H1 (cell line): ENCODE data around the gene PALD1. TPM values are rescaled to one million over a fixed set of nuclear protein-coding genes. Genes with fewer than 3 reads are reported as not detected.

ENCODE experiments used
- CTCF ChIA-PET: fragments of 300-600 bp; sonication (Branson Sonifier 250); formaldehyde crosslinking; loops from one replicate; lab custom pipeline; 2021; ENCODE audit not compliant: partially characterized antibody; lab: Charles Lee
- POLR2A ChIA-PET: fragments of 300-600 bp; sonication (Branson Sonifier 250); formaldehyde crosslinking; loops from one replicate; lab custom pipeline; 2021; ENCODE audit warnings: inconsistent platforms; ENCODE audit not compliant: partially characterized antibody; lab: Charles Lee
- DNase-seq, 2 experiments: peaks; one replicate each; pipeline versions ENCODE4 v3.0.0 to v3.0.0-alpha.2; 2010 to 2022; ENCODE audit warnings: low spot score in 2 of 2, low read depth in 1 of 2, mixed read lengths in 1 of 2
- FAIRE-seq: peaks from 2 replicates; lab custom pipeline; 2011; peaks lifted over from hg19 to GRCh38; lab: Jason Lieb, UNC
- H2AFZ ChIP-seq: 2 replicates; pipeline ENCODE4 v1.8.1; 2012; ENCODE audit warnings: low read length, inconsistent platforms
- H2AK5ac ChIP-seq: 2 replicates; pipeline ENCODE4 v1.6.1; 2013; ENCODE audit warnings: low read depth, low read length
- H2BK120ac ChIP-seq: replicated peaks from 2 replicates; pipeline ENCODE3; 2013; ENCODE audit warnings: low read depth, low read length, inconsistent platforms
- H2BK12ac ChIP-seq: 2 replicates; pipeline ENCODE4 v1.6.1; 2013; ENCODE audit warnings: low read depth, low read length
- H2BK15ac ChIP-seq: 2 replicates; pipeline ENCODE4 v1.6.1; 2013; ENCODE audit warnings: low read length
- H2BK20ac ChIP-seq: 2 replicates; pipeline ENCODE4 v1.6.1; 2013; ENCODE audit warnings: low read length
- H2BK5ac ChIP-seq: 2 replicates; pipeline ENCODE4 v1.6.1; 2013; ENCODE audit warnings: low read depth, low read length
- H3K14ac ChIP-seq: 2 replicates; pipeline ENCODE4 v1.6.1; 2013; ENCODE audit warnings: inconsistent platforms; ENCODE audit not compliant: insufficient read length
- H3K18ac ChIP-seq: 2 replicates; pipeline ENCODE4 v1.6.1; 2013; ENCODE audit warnings: low read length; ENCODE audit errors: extremely low read depth
- H3K23ac ChIP-seq: 2 replicates; pipeline ENCODE4 v1.6.1; 2013; ENCODE audit warnings: inconsistent platforms; ENCODE audit not compliant: insufficient read length
- H3K23me2 ChIP-seq: 2 replicates; pipeline ENCODE4 v1.6.1; 2013; ENCODE audit warnings: low read depth, low read length
- H3K27ac ChIP-seq: 2 replicates; pipeline ENCODE4 v1.6.1; 2011; ENCODE audit warnings: low read depth, low read length, inconsistent platforms
- H3K27me3 ChIP-seq, 4 experiments: replicated peaks in 1 of 4; 1 replicate in 1 of 4; 2 replicates in 3 of 4; pipeline versions ENCODE4 v1.6.1 to v1.8.1; 2011 to 2013; ENCODE audit warnings: low read length in 3 of 4, mild to moderate bottlenecking in 3 of 4, inconsistent platforms in 2 of 4, mixed read lengths in 2 of 4, moderate library complexity in 1 of 4; ENCODE audit not compliant: control insufficient read depth in 3 of 4, insufficient read depth in 3 of 4; ENCODE audit errors: extremely low read depth in 1 of 4
- H3K36me3 ChIP-seq, 4 experiments: 2 replicates each; pipeline versions ENCODE4 v1.6.1 to v1.8.1; 2011 to 2013; ENCODE audit warnings: mild to moderate bottlenecking in 4 of 4, low read length in 3 of 4, moderate library complexity in 2 of 4, control low read depth in 1 of 4, inconsistent platforms in 1 of 4; ENCODE audit not compliant: insufficient read depth in 4 of 4, control insufficient read depth in 2 of 4
- H3K4ac ChIP-seq: replicated peaks from 2 replicates; pipeline ENCODE3; 2013; ENCODE audit warnings: low read length, low read depth, mixed read lengths, inconsistent platforms; ENCODE audit not compliant: insufficient read length
- H3K4me1 ChIP-seq, 4 experiments: replicated peaks in 1 of 4; 1 replicate in 1 of 4; 2 replicates in 3 of 4; pipeline versions ENCODE4 v1.6.1 to v1.8.1; 2011 to 2013; ENCODE audit warnings: low read length in 3 of 4, inconsistent platforms in 2 of 4, mixed read lengths in 1 of 4; ENCODE audit not compliant: insufficient read depth in 4 of 4, control insufficient read depth in 3 of 4
- H3K4me2 ChIP-seq, 2 experiments: 2 replicates each; pipeline versions ENCODE4 v1.6.1 to v1.8.1; 2011 to 2013; ENCODE audit warnings: low read depth in 2 of 2, low read length in 2 of 2, control low read depth in 1 of 2, inconsistent platforms in 1 of 2, mild to moderate bottlenecking in 1 of 2; ENCODE audit not compliant: insufficient read depth in 1 of 2
- H3K4me3 ChIP-seq, 4 experiments: fragments of 200-600, 300-600 bp in 1 of 4; sonication (generic), shearing (Covaris generic), sonication (Bioruptor Twin) in 1 of 4; 2 replicates each; pipeline versions ENCODE4 v1.5.1 to v1.8.1; 2011 to 2016; ENCODE audit warnings: low read length in 4 of 4, low read depth in 3 of 4, control low read depth in 2 of 4, inconsistent platforms in 2 of 4, mild to moderate bottlenecking in 2 of 4, mixed read lengths in 1 of 4, moderate library complexity in 1 of 4; ENCODE audit not compliant: insufficient read depth in 2 of 4; ENCODE audit errors: extremely low read depth in 1 of 4
- H3K56ac ChIP-seq: replicated peaks from 2 replicates; pipeline ENCODE3; 2013; ENCODE audit warnings: low read depth, mild to moderate bottlenecking, mixed read lengths, low read length, inconsistent platforms; ENCODE audit not compliant: insufficient read length
- H3K79me1 ChIP-seq: 2 replicates; pipeline ENCODE4 v1.6.1; 2013; ENCODE audit warnings: low read depth, low read length, control low read depth
- H3K79me2 ChIP-seq, 2 experiments: 2 replicates each; pipeline versions ENCODE4 v1.6.1 to v1.8.1; 2012 to 2013; ENCODE audit warnings: low read length in 2 of 2, mild to moderate bottlenecking in 2 of 2, inconsistent platforms in 1 of 2; ENCODE audit not compliant: insufficient read depth in 2 of 2, control insufficient read depth in 1 of 2
- H3K9ac ChIP-seq, 4 experiments: replicated peaks in 1 of 4; 1 replicate in 1 of 4; 2 replicates in 3 of 4; pipeline versions ENCODE4 v1.6.1 to v1.8.1; 2011 to 2013; ENCODE audit warnings: low read depth in 3 of 4, low read length in 3 of 4, control low read depth in 2 of 4, mild to moderate bottlenecking in 2 of 4, moderate library complexity in 2 of 4, inconsistent platforms in 1 of 4; ENCODE audit errors: extremely low read depth in 1 of 4
- H3K9me3 ChIP-seq, 2 experiments: 2 replicates each; pipeline versions ENCODE4 v1.6.1 to v1.8.1; 2012 to 2013; ENCODE audit warnings: mild to moderate bottlenecking in 2 of 2, moderate library complexity in 2 of 2, control low read depth in 1 of 2, inconsistent platforms in 1 of 2, low read depth in 1 of 2, low read length in 1 of 2, mixed read lengths in 1 of 2; ENCODE audit not compliant: insufficient read depth in 2 of 2
- H4K20me1 ChIP-seq, 2 experiments: replicated peaks in 1 of 2; 2 replicates each; pipeline versions ENCODE3 to v1.8.1; 2011 to 2013; ENCODE audit warnings: inconsistent platforms in 2 of 2, low read length in 2 of 2, mild to moderate bottlenecking in 1 of 2; ENCODE audit not compliant: insufficient read depth in 2 of 2, control insufficient read depth in 1 of 2
- H4K5ac ChIP-seq: 2 replicates; pipeline ENCODE4 v1.6.1; 2013; ENCODE audit warnings: low read length, low read depth, mixed read lengths, inconsistent platforms; ENCODE audit not compliant: insufficient read length
- H4K8ac ChIP-seq: 2 replicates; pipeline ENCODE4 v1.8.0; 2013; ENCODE audit warnings: mild to moderate bottlenecking, moderate library complexity, low read length, inconsistent platforms; ENCODE audit not compliant: insufficient read depth; ENCODE audit errors: extremely low read depth
- H4K91ac ChIP-seq: replicated peaks from 2 replicates; pipeline ENCODE3; 2013; ENCODE audit warnings: low read length, mixed read lengths, inconsistent platforms; ENCODE audit not compliant: insufficient read length
- GTF2F1 ChIP-seq: IDR thresholded peaks from 2 replicates; pipeline ENCODE4 v1.6.1; 2012; ENCODE audit warnings: low read depth, low read length, improper control_type of control experiment, borderline replicate concordance
- JUND ChIP-seq: IDR thresholded peaks from 2 replicates; pipeline ENCODE4 v1.6.1; 2011; ENCODE audit warnings: mild to moderate bottlenecking, improper control_type of control experiment, low read length
- KDM4A ChIP-seq: IDR thresholded peaks from one replicate; pipeline ENCODE4 v1.7.1; 2012; ENCODE audit warnings: low read depth, mild to moderate bottlenecking, moderate library complexity, low read length, inconsistent platforms; ENCODE audit not compliant: severe bottlenecking
- KDM5A ChIP-seq: fragments of 200-600 bp; IDR thresholded peaks from 2 replicates; pipeline ENCODE4 v1.7.1; 2012; ENCODE audit warnings: mild to moderate bottlenecking, low read length, inconsistent platforms, mixed read lengths
- POLR2AphosphoS5 ChIP-seq: IDR thresholded peaks from 2 replicates; pipeline ENCODE4 v1.6.1; 2011; ENCODE audit warnings: low read depth, low read length
- TBP ChIP-seq: IDR thresholded peaks from 2 replicates; pipeline ENCODE4 v1.6.1; 2011; ENCODE audit warnings: low read depth, low read length, improper control_type of control experiment
- TEAD4 ChIP-seq: IDR thresholded peaks from 2 replicates; pipeline ENCODE4 v1.6.1; 2012; ENCODE audit warnings: low read depth, low read length, inconsistent platforms, mixed read lengths
- WGBS, 2 experiments: shearing (Covaris generic) in 1 of 2; methylation state at CpG; one replicate each; pipeline versions ENCODE4 v1.1.6 to v1.1.7; 2013 to 2015; ENCODE audit warnings: low lambda C conversion rate in 2 of 2, mixed read lengths in 2 of 2, inconsistent platforms in 1 of 2, low coverage in 1 of 2, missing lambda C conversion rate in 1 of 2; ENCODE audit not compliant: insufficient replicate concordance in 2 of 2, insufficient coverage in 1 of 2, insufficient read length in 1 of 2; ENCODE audit errors: extremely low coverage in 1 of 2, missing lambda C conversion rate in 1 of 2; 5-methylcytosine and 5-hydroxymethylcytosine counted together
- polyA plus RNA-seq, 7 experiments: library from polyadenylated mRNA; depleted of rRNA in 3 of 7; stranded (reverse) in 5 of 7; unstranded in 2 of 7; fragments of >200 nt in 5 of 7; fragments of 200-250 nt in 2 of 7; gene quantifications; 1 replicate in 5 of 7; 2 replicates in 1 of 7; 4 replicates in 1 of 7; pipeline versions ENCODE4 v1.2.1 to v1.2.3, GENCODE V29; 2011 to 2013; ENCODE audit warnings: missing spikeins in 2 of 7, mixed read lengths in 2 of 7
- total RNA-seq: library from RNA; stranded (reverse); fragmentation: NEBNext Ultra II Directional; extraction: Animal tissue kit (Norgen Biotek cat#: 25700); gene quantifications from 2 replicates; pipeline ENCODE4 v1.2.1, GENCODE V29; 2021
- TF ChIP-seq, protein P1 (sequence below): IDR thresholded peaks from 2 replicates; pipeline ENCODE4 v1.6.1; 2012; ENCODE audit warnings: inconsistent platforms
- TF ChIP-seq, protein P2 (sequence below), 3 experiments: IDR thresholded peaks; 1 replicate in 2 of 3; 2 replicates in 1 of 3; pipeline versions ENCODE4 v1.5.1 to v1.6.1; 2011; ENCODE audit warnings: low read length in 3 of 3, mild to moderate bottlenecking in 3 of 3, inconsistent platforms in 2 of 3, low read depth in 1 of 3, moderate library complexity in 1 of 3; ENCODE audit not compliant: insufficient read depth in 1 of 3; ENCODE audit errors: control extremely low read depth in 1 of 3

Gene PALD1
- total and polyA plus RNA-seq, 2 of the 8 experiments (the other 6 are each of a cell fraction or from before 2014, with no cell fraction given) = 13.3 to 32.8 TPM

DNA sequence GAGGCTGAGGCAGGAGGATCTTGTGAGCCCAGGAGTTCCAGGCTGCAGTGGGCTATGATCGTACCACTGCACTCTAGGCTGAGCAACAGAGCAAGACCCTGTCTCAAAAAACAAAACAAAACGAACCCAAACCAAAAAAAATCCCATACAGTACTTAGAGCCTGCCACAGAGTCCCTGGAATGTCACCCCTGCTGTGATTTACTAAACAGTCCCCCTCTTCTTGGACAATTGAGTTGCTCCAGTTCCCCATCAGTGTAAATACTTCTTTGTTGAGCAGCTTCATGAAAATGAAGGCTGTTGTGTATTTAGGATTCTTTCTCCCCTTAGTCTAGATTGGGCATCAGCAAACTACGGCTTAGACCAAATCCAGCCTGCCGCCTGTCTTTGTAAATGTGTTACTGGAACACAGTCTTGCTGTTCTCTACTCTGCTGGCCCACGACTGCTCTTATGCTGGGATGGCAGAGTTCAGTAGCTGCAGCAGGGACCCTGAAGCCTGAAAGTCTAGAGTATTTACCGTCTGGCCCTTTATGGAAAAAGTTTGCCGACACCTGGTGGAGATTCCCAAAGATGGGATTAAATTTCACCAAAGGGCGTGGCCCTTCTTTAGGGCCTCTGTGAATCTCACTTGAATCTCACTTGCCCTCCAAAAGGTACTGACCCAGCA lies 57.8 kb downstream of the PALD1 start:
- Histone ChIP-seq H3K4me1 (peaks cover 3 to 9% (median 6%) of the 10 kb centered on the region in 4 experiments; a peak in 4 of 7 replicates), H4K91ac (no peak overlapping the region), H3K4me3 (no peak overlapping the region), H3K14ac (no peak overlapping the region), H2BK120ac (no peak overlapping the region), H4K8ac (no peak overlapping the region), H2BK20ac (no peak overlapping the region; the same call in 1 of the 2 replicates), H2BK15ac (no peak overlapping the region), H3K23ac (no peak overlapping the region), H3K9ac (no peak overlapping the region), H2BK5ac (peak overlapping the region; percentile 35; the same call in 1 of the 2 replicates), H3K27ac (0 out of 2 replicates have a peak overlapping the region, but pooled peaks have one; percentile 34), H3K79me2 (no peaks in the 10 kb centered on the region), H3K36me3 (peaks cover 0 to 2% (median 0%) of the 10 kb centered on the region in 4 experiments; a peak in 2 of 8 replicates), H3K79me1 (no peaks in the 10 kb centered on the region), H2AK5ac (no peak overlapping the region), H3K9me3 (no peaks in the 10 kb centered on the region), H3K56ac (no peak overlapping the region), H4K20me1 (peaks cover 3 to 13% of the 10 kb centered on the region in 2 experiments), H4K5ac (no peak overlapping the region), H2BK12ac (peak overlapping the region; percentile 60), H3K18ac (no peak overlapping the region; the same call in 1 of the 2 replicates), H3K4ac (no peak overlapping the region), H3K27me3 (no peaks in the 10 kb centered on the region), H2AFZ (no peak overlapping the region), H3K4me2 (peak overlapping the region in 1 of 2 experiments; percentile 26; a peak in 1 of 4 replicates), H3K23me2 (peaks cover 6% of the 10 kb centered on the region; the same call in 1 of the 2 replicates)
- ChIA-PET POLR2A (interaction anchor here (0.7 to 1.6 kb wide), 5 partner anchors 19 to 390 kb away, joined by 3 read pairs; partner anchors contain the start of gene TYSND1), CTCF (interaction anchor here (0.6 to 26.8 kb wide), 17 partner anchors 8 to 314 kb away, joined by 3 to 908 read pairs (median 7); partner anchors contain the start of genes NODAL and PALD1)
- DNase-seq = no peak
- peak; percentile 45 for FAIRE-seq
- WGBS, 2 experiments = 64% methylated on average over 8 of the region's 8 CpGs; no CpG with 5 or more reads in 1 of the 2 experiments
- TF ChIP-seq TEAD4 (peak; percentile 80), KDM4A (no peak), POLR2AphosphoS5 (no peak), TBP (no peak), KDM5A (no peak), GTF2F1 (no peak), JUND (no peak)
- TF ChIP-seq, protein P1, sequence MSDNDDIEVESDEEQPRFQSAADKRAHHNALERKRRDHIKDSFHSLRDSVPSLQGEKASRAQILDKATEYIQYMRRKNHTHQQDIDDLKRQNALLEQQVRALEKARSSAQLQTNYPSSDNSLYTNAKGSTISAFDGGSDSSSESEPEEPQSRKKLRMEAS = no peak
- TF ChIP-seq, protein P2, sequence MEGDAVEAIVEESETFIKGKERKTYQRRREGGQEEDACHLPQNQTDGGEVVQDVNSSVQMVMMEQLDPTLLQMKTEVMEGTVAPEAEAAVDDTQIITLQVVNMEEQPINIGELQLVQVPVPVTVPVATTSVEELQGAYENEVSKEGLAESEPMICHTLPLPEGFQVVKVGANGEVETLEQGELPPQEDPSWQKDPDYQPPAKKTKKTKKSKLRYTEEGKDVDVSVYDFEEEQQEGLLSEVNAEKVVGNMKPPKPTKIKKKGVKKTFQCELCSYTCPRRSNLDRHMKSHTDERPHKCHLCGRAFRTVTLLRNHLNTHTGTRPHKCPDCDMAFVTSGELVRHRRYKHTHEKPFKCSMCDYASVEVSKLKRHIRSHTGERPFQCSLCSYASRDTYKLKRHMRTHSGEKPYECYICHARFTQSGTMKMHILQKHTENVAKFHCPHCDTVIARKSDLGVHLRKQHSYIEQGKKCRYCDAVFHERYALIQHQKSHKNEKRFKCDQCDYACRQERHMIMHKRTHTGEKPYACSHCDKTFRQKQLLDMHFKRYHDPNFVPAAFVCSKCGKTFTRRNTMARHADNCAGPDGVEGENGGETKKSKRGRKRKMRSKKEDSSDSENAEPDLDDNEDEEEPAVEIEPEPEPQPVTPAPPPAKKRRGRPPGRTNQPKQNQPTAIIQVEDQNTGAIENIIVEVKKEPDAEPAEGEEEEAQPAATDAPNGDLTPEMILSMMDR (IDR thresholded peaks at IDR 0.05; ENCODE audit: control extremely low read depth in 1 of 3, insufficient read depth in 1 of 3, low read depth in 1 of 3, low read length in 3 of 3) = peak in 1 of 3 experiments; percentile 3; a peak in 1 of 4 replicates
